ENCODE data around the gene SLC4A3.

SLC4A3 gene

DNA sequence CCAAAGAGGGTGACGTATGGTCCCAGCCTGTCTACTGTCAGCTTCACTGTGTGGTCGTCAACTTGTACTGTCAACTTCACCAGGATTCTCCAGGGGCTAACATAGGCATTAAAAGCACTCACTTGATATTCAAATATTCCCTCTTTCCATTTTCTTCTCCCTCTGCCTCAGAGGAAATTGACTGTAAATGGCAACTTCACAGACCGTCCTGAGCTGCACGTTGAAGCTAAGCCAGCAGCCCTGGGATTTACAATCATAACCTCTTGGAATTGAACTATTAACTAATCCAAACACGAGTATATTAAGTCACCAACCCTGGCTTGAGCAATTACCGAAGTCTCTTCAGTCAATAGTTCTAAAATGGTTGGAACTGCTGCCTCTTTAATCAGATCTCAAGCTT is 38.5 kb downstream of the SLC4A3 start:
- DNase-seq (ENCODE audit: low read depth) = no peak
- H3K4me3 ChIP-seq (ENCODE audit: low read length) = no peak overlapping the region
- TF ChIP-seq, protein P1, sequence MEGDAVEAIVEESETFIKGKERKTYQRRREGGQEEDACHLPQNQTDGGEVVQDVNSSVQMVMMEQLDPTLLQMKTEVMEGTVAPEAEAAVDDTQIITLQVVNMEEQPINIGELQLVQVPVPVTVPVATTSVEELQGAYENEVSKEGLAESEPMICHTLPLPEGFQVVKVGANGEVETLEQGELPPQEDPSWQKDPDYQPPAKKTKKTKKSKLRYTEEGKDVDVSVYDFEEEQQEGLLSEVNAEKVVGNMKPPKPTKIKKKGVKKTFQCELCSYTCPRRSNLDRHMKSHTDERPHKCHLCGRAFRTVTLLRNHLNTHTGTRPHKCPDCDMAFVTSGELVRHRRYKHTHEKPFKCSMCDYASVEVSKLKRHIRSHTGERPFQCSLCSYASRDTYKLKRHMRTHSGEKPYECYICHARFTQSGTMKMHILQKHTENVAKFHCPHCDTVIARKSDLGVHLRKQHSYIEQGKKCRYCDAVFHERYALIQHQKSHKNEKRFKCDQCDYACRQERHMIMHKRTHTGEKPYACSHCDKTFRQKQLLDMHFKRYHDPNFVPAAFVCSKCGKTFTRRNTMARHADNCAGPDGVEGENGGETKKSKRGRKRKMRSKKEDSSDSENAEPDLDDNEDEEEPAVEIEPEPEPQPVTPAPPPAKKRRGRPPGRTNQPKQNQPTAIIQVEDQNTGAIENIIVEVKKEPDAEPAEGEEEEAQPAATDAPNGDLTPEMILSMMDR (IDR thresholded peaks at IDR 0.05; ENCODE audit: insufficient read depth, low read depth, low read length, missing control alignments) = no peak

DNA sequence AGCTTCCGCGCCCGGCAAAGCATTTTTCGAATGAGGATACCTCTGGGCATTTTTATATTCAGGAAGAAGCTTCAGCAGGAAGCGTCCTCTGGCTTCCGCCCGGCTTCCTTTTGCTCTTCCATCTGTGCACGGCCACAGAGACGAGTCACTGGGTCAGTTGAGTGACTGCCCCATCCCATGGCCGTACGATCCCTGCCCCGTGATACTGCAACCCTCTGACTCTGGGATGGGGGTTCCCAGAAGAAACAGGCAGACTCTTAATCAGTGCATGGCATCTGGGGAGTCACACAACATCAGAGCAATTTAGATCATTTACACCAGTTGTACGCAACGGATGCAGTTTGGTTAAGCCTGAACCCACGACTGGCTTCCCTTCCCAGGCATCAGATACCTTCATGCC is 40.9 kb downstream of the SLC4A3 start:
- no peak for DNase-seq (ENCODE audit: low read depth)
- TF ChIP-seq, protein P1 (IDR thresholded peaks at IDR 0.05; ENCODE audit: insufficient read depth, low read depth, low read length, missing control alignments) = no peak
- no peak overlapping the region for H3K4me3 ChIP-seq (ENCODE audit: low read length)

- no peak for DNase-seq (ENCODE audit: low read depth)
- H3K4me3 ChIP-seq (ENCODE audit: low read length) = no peak overlapping the region
- TF ChIP-seq, protein P1 (IDR thresholded peaks at IDR 0.05; ENCODE audit: insufficient read depth, low read depth, low read length, missing control alignments) = no peak
These were observed 43.0 kb downstream of the SLC4A3 start for GRCh38 chr2:219670386-219670785.

- no peak overlapping the region for H3K4me3 ChIP-seq (ENCODE audit: low read length)
These were observed 43.8 kb downstream of the SLC4A3 start for GRCh38 chr2:219671279-219671678.

GRCh38 chr2:219672406-219672805 is 45.0 kb downstream of the SLC4A3 start:
- DNase-seq (ENCODE audit: low read depth) = no peak
- TF ChIP-seq, protein P1 (IDR thresholded peaks at IDR 0.05; ENCODE audit: insufficient read depth, low read depth, low read length, missing control alignments) = no peak
- no peak overlapping the region for H3K4me3 ChIP-seq (ENCODE audit: low read length)

More at GRCh38 chr2:219671279-219671678, 43.8 kb downstream of the SLC4A3 start:
- TF ChIP-seq, protein P1 (IDR thresholded peaks at IDR 0.05; ENCODE audit: insufficient read depth, low read depth, low read length, missing control alignments) = no peak
- DNase-seq (ENCODE audit: low read depth) = no peak

GRCh38 chr2:219675221-219675620 is 47.8 kb downstream of the SLC4A3 start:
- TF ChIP-seq, protein P1 (IDR thresholded peaks at IDR 0.05; ENCODE audit: insufficient read depth, low read depth, low read length, missing control alignments) = no peak
- peak; percentile 71 for DNase-seq (ENCODE audit: low read depth)
- H3K4me3 ChIP-seq (ENCODE audit: low read length) = no peak overlapping the region

- H3K4me3 ChIP-seq (ENCODE audit: low read length) = no peak overlapping the region
- no peak for DNase-seq (ENCODE audit: low read depth)
- TF ChIP-seq, protein P1 (IDR thresholded peaks at IDR 0.05; ENCODE audit: insufficient read depth, low read depth, low read length, missing control alignments) = no peak
These were observed 49.2 kb downstream of the SLC4A3 start for GRCh38 chr2:219676586-219676985.

Data from epithelial cell of esophagus (primary cell).